Measurements from ENCODE around the gene PRSS27. TPM values are rescaled to one million over a fixed set of nuclear protein-coding genes. Genes with fewer than 3 reads are reported as not detected.
"Not testable (repeated sequence)": the region's sequence is repeated elsewhere in the genome, so short reads cannot be mapped to it uniquely, and the experiment has no call there.

Gene PRSS27
- total RNA-seq, 1 donor from 2014 or later, result 0.30 TPM

DNA sequence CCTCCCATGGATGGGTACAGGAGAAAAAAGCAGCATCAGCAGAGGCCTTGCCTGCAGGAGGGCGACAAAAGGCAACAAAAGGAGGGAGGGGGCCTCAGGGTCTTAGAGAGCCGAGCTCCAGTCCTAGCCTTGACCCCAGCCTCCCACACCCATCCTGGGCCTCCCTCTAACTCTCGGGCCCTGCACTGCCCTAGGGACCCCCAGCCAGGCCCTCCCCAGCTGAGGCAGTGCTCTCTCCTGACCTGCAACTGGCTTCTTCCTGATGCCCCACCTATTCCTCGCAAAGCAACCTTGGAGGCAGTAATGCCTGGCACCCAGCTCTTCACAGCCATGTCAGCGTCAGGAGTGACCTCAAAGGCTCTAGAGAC, 17.2 kb upstream of the PRSS27 start:
- DNase-seq, result peak; percentile 27
- no peak for ATAC-seq (ENCODE audit: poor library complexity)
- intact Hi-C loops (cut with DNase I), result no loop called here

DNA sequence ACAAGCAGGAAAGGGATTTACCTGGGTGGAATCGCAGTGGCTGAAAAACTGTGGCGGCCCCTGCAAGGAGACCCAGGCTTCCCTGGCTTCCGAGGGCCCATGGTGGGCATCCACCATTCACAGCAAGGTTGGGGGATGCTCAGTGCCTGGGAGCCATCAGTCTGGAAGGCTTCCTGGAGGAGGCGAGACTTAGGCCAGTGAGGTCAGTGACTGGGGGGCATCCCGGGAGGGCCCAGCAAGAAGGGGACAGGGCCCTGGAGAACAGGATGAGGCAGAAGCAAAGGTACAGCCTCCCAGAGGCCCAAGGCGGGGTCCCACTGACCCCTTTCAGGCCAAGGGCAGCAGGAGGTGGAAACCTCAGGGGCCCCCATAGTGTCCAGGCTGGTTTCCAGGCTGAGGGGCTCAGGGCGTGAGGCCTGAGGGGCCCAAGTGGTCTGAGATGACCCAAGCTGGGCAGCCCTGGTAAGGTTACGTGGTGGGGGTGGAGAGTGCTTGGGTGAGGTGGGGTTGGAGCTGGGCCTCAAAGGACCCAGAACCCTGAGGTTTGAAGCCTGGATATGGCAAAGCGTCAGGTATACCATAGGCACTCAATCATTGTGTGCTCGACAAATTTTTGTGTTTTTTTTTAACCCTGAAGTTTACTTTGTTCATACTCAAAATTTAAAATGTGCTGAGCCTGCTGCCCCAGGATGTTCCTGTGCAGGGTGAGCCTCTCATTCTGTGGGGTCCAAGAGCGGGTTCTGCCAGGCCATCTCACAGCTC, 16.6 kb upstream of the PRSS27 start:
- intact Hi-C loops (cut with DNase I), result no loop called here
- ATAC-seq (ENCODE audit: poor library complexity) (no peak), DNase-seq (peak; percentile 2)

DNA sequence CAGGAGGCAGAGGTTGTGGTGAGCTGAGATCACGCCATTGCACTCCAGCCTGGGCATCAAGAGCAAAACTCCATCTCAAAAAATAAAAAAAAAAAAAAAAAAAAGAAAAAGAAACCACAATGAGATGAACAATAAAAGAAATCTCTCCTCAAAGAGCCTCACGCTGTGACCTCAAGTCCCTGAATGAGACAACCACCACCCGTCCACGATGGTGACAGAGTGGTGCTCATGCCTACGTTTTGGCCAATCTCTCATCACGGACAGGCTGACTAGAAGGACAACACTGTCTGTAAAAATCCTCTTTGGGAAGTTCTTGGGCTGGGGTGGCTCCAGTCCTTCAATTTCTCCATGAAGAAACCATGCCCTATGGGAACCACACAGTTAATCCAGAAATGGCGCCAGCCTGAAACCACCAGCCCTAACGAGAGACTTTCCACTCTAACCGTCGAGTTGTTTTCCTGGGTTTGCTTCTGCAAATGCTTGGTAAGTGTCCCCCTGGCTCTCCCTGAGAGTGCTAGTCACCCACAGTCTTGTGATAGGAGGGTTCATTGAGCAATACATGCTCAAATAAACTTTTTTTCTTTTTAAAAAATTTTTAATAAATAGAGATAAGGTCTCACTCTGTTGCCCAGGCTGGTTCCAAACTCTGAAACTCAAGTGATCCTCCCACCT, 15.0 kb upstream of the PRSS27 start:
- ATAC-seq (ENCODE audit: poor library complexity) (no peak), DNase-seq (no peak)
- intact Hi-C loops (cut with DNase I), result no loop called here

DNA sequence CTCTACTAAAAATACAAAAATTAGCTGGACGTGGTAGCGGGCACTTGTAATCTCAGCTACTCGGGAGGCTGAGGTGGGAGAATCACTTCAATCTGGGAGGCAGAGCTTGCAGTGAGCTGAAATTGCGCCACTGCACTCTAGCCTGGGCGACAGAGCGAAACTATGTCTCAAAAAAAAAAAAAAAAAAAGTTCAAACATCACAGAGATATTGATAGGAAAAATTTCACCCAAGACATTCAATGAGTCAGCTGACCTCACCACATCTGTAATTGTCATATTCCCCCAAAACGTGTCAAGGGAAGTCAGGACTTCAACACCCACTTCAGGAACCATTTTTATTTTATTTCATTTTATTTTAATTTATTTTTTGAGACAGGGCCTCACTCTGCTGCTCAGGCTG, 8.0 kb upstream of the PRSS27 start:
- no peak for ATAC-seq (ENCODE audit: poor library complexity)
- intact Hi-C loops (cut with DNase I), result no loop called here
- no peak for DNase-seq

DNA sequence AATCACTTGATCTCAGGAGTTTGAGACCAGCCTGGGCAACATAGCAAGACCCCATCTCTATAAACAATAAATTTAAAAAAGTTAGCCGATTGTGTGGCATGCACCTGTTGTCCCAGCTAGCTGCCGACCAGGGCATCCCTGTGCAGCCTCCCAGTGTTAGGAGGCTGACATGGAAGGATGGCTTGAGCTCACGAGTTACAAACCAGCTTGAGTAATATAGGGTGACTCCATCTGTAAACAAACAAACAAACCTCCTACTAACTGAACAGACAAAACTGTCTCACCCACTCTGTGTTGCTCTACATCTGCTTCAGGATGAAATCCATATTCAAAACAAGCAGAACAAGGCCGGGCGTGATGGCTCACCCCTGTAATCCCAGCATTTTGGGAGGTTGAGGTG, 6.9 kb upstream of the PRSS27 start:
- intact Hi-C loops (cut with DNase I), result no loop called here
- ATAC-seq (ENCODE audit: poor library complexity), result no peak
- no peak for DNase-seq

DNA sequence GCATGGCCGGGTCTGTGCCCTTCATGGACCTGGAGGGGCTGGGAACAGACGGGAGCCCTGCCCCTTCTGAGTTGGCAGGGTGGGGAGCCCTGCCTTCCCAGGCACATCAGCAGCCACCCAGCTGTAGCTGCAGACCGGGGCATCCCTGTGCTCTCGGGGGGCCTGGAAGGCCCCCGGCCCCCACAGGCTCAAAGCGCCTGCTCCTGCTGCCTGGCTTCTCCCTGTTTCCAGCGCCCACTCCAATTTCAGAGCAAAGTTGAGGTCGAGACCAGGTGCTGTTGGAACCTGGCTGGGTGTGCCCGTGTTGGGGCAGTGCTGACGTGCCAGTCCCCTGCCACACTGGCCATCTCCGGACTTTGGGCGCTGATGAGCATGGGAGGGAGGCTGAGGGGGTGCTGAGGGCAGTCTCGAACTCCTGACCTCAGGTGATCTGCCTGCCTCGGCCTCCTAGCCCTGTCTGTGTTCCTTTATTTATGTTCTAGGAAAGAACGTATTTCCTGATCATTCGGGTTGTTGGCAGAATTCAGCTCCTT, 4.9 kb upstream of the PRSS27 start:
- intact Hi-C loops (cut with DNase I), result no loop called here
- DNase-seq, result no peak
- no peak for ATAC-seq (ENCODE audit: poor library complexity)

DNA sequence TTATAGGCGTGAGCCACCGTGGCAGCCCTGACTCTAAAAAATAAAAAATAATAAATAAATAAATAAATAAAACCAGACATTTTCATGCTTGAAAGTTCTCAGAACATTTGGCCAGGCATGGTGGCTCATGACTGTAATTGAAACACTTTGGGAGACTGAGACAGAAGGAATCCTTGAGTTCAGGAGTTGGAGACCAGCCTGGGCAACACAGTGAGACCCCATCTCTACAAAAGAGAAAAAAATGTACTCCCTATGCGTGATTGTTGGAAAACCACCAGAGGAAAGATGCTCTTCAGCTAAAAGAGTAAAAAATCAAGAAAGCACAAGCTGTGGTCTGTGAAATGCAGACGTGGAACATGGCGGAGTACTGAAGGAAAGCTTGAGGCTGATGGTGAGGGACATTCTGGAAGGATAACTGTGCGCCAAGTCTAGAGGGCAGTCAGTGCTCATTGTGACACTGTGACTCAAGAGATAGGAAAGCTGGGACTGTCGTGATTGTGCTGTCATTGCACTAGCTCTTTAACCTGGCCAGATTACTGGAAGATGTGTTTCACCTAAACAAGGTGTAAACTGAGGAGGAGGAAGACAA, 4.2 kb upstream of the PRSS27 start:
- no peak for DNase-seq
- intact Hi-C loops (cut with DNase I), result no loop called here
- no peak for ATAC-seq (ENCODE audit: poor library complexity)

DNA sequence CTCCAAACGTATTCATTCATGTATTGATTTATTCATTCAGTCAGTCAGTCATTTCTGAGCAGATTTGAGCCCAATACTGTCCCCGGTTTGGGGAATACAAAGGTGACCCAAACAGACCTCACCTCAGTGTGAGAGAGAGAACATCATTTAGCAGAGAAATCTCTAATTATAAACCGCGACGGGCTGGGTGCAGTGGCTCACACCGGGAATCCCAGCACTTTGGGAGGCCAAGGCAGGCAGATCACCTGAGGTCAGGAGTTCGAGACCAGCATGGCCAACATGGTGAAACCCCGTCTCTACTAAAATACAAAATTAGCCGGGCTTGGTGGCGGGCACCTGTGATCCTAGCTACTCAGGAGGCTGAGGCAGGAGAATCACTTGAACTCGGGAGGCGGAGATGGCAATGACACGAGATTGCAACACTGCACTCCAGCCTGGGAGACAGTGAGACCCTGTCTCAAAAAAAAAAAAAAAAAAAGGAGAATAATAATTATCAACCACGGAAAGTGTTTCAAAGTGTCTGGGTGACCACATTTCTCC, 1.7 kb upstream of the PRSS27 start:
- ATAC-seq (ENCODE audit: poor library complexity); DNase-seq; intact Hi-C loops (cut with DNase I): not testable (repeated sequence)

DNA sequence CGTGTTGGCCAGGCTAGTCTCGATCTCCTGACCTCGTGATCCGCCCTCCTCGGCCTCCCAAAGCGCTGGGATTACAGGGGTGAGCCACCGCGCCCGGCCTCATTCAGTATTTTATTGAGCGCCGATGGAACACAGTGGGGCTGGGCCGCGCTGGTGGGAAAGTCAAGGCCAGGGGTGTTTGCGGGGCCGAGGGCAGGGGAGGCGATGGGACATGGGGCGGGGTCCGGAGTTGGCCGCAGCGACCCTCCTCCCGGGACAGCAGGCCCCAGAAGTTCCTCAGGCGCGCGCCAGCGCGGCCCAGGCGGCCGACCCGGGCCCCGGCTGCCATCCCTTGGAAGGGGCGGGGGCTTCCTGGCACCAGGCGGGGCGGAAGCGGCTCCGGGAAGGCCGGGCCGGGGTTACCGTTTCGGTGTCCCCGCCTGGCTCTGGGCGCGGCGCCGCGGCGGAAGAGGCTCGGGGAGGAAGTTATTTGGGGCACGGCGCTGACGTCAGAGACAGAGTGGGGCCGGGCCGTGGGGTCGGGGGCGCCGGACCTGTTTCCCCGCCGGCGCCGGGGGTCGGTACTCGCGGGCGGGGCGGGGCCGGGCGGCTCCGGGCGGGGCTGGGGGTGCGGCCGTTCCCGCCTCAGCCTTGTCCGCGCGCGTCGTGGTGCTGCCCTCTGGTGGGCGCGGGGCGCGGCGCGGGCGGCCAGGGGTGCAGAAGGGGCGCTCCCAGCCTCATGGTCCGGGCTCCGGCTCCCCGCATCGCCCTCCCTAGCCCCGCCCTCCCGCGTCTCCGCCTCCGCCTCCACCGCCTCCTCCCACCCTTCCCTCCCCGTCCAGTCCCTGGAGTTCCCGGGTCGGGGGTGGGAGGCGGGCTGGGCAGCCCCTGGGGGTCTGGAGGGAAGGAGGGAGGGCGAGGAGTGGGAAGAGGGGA, 952 bp upstream of the PRSS27 start:
- intact Hi-C loops (cut with DNase I), result no loop called here
- peak; percentile 92 for ATAC-seq (ENCODE audit: poor library complexity)

DNA sequence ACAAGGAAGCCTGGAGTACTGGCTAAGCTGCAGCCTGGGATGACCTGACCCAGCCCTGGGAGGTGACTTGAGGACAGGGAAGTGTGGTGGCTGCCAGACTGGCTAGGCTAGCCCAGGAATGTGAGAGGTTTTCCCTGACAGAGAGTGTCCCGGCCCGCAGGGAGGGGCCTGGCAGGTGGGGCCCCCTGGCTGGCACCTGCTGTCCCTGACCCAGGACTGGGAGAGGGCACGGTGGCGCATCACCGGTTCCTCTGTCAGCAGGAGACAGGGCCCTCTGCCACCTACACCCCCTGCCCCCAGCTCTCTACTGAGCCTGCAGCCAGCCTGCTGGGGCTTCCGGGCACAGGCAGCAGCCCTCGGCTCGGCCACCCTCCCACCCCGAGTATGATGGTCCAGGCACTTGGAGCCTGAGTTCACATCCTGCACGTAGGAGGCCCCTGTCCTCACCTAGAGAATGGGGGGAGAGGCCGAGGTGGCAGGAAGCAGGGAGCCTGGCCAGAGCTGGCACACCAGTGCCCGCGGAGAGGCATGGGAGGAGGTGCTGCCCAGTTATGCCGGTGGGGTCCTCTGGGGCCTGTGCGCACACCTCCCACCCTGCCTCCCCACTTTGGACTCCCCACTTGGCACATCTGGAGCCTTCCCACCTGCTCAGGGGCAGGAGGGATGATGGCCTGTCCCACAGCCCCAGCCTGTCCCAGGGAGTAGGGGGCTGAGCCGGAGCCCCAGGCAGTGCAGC, 528 bp downstream of the PRSS27 start:
- intact Hi-C loops (cut with DNase I), result no loop called here
- DNase-seq (peak; percentile 62), ATAC-seq (ENCODE audit: poor library complexity) (peak; percentile 71)

More for the DNA sequence above, 952 bp upstream of the PRSS27 start:
- peak; percentile 87 for DNase-seq

DNA sequence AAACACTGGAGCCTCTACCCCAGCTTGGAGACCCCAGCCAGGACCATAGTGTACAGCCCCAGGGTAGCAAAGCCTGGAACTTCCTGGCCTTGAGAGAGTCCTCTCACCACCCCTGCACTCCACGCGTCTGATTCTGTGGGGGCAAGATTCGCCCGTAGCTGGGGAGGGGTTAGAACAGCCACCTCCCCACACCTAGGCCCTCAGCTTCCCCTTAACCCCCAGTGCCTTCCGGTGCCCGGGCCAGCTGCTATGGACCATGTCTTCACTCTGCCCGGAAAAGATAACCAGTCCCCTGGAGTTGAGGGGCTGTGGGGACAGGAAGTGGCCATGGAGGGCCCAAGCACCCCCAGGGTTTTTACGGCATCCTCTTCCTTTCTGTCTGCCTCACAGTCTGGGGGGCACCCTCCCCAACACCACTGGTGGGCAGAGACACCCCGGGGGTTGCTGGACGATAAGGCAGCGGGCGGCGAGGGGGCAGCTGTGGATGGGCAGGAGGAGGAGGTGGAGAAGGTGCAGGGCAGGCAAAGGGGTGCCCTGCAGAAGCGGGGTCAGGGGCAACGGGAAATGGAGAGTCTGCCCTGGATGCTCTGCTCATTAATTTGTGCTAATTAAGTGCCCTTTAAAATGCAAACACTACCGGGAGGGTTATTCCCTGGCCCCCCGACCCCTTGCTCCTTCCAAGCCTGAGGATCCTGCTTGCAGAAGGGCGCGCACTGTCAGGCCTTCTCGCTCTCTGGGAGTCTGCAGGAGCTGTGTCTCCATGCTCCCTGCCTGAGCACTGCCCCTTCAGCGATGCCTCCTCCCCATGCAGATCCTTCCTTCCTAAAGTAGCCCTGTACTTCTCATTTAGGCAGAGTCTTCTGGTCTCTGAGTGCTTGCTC, 2.4 kb downstream of the PRSS27 start:
- intact Hi-C loops (cut with DNase I), result no loop called here
- DNase-seq (no peak), ATAC-seq (ENCODE audit: poor library complexity) (no peak)

DNA sequence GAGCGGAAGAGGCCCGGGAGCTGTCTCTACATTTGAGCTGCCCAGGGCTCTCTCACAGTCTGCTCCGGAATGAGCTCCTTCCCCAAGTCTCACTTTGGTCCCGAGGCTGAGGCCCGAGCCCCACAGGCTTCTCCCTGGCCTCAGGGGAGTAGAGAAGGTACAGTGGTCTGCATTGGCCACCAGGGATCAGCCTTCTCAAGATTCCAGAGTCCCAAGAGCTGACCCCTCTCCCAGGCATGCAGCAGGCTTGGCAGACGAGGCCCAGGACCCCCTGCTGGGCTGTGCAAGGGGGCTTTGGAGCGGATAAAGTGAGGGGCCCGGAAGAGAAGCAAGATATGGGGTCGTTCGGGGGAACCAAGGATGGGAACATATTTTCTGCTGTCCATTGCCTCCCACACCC, 3.1 kb downstream of the PRSS27 start:
- DNase-seq (no peak), ATAC-seq (ENCODE audit: poor library complexity) (no peak)
- intact Hi-C loops (cut with DNase I), result no loop called here

DNA sequence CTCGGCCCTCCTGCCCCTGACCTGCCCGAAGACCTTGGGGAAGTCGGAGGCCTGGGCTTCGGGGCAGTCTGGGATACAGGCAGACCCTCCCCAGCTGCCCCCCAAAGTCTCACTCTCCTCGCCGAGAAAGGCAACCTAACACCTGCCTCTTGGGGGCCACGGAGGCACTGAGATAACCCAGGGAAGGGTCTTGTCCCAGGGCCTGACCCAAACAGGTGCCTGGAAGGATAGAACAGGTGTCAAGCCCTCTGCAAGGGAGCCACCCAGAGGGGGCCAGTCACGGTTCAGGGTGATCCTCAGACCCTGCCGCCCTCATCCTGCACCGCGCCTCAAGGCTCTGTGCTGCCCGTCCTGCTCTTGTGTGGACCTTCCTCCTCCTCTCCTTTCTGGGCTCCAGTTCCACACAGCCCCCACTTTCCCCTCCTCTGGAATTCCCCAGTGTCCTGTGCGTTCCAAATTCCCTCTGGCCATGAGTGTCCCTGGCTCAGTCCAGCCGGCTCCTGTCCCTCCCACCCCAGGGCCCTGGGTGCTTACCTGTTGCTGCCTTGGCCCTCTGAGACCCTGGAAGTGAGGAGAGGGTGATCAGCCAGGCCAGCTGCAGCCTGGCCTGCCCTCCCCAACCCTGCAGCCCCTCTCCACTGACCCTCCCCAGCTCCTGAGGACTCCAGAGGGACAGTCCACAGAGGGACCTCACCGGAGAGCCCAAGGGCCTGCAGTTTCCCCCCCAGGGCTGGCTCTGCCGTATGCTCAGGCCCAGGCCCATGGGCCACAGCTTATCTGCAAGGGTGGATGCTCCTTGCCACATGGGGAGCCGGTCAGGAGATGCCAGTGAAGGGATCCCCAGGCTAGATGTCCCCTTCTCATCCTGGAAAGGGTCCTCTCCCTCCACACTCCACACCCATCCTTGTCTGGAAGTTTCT, 3.8 kb downstream of the PRSS27 start:
- DNase-seq (no peak), ATAC-seq (ENCODE audit: poor library complexity) (no peak)
- intact Hi-C loops (cut with DNase I), result no loop called here

DNA sequence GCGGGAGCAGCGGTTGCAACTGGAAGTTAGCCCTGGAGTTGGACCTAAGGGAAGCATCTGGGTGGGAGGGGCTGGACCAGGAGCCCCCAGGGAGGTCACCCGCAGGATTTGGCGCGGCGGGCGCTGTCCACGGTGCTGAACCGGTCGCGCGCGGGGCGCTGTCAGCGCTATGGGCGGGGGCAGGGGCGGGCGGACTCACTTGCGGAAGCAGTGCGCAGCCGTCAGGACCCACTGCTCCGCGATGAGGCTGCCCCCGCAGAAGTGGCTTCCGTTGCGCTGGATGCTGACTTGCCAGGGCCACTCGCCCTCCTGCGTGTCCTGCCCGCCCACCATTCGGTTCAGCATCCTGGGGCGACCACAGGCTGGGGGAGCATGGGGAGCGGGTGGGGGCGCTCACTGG, 4.5 kb downstream of the PRSS27 start:
- intact Hi-C loops (cut with DNase I), result no loop called here
- ATAC-seq (ENCODE audit: poor library complexity) (peak; percentile 64), DNase-seq (peak; percentile 77)

DNA sequence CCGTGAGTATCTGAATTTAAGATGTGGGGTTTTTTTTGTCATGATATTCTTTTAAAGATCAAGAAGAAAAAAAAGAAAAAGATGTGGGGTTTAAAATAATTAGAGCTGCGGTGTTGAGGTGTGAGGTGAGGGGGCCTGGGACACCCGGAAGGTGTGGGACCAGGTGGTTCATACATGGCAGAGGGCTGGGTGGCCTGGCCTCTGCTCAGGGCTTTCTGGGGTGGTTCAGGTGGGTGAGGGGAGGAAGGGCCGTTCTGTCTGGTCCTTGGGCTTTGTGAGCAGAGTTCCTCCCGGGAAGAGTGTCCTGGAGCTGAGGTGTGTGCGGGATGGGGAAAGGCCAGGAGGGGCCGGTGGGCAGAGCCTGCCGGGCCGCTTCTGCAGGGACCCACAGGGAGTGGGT, 5.0 kb downstream of the PRSS27 start:
- no peak for ATAC-seq (ENCODE audit: poor library complexity)

More for the DNA sequence above, 5.0 kb downstream of the PRSS27 start:
- intact Hi-C loops (cut with DNase I), result no loop called here
- DNase-seq, result no peak

Measured in Right ventricle myocardium superior (tissue), 1 donor.